GM21528 (cell line): ENCODE results near the gene FLACC1.
A peak's percentile ranks its signal among the peaks of the same experiment; 100 is the strongest.

Experiments
- ATAC-seq: cut with Tn5 transposase; IDR thresholded peaks from one replicate; pipeline ENCODE4 v1.9.1; 2021; ENCODE audit warnings: mild to moderate bottlenecking, moderate library complexity; ENCODE audit not compliant: unreplicated experiment, low FRiP score

FLACC1 gene

GRCh38 chr2:201280191-201281040 lies 76.7 kb downstream of the FLACC1 start:
- no peak for ATAC-seq

GRCh38 chr2:201279079-201279478 lies 78.1 kb downstream of the FLACC1 start:
- no peak for ATAC-seq

GRCh38 chr2:201276511-201276910 lies 80.6 kb downstream of the FLACC1 start:
- ATAC-seq = no peak

- no peak for ATAC-seq
Measured at GRCh38 chr2:201275990-201276389, 81.2 kb downstream of the FLACC1 start.

- ATAC-seq = no peak
Measured at GRCh38 chr2:201275069-201275468, 82.1 kb downstream of the FLACC1 start.

GRCh38 chr2:201273330-201273983 lies 83.7 kb downstream of the FLACC1 start:
- ATAC-seq = no peak

- ATAC-seq = no peak
Measured at GRCh38 chr2:201271917-201272316, 85.2 kb downstream of the FLACC1 start.

GRCh38 chr2:201270293-201271001 lies 86.7 kb downstream of the FLACC1 start:
- no peak for ATAC-seq

GRCh38 chr2:201269764-201270163 lies 87.4 kb downstream of the FLACC1 start:
- no peak for ATAC-seq

- ATAC-seq = no peak
Measured at GRCh38 chr2:201267278-201268030, 89.7 kb downstream of the FLACC1 start.

GRCh38 chr2:201266629-201267028 lies 90.5 kb downstream of the FLACC1 start:
- ATAC-seq = no peak

GRCh38 chr2:201264472-201265173 lies 92.5 kb downstream of the FLACC1 start:
- no peak for ATAC-seq

GRCh38 chr2:201263779-201264178 lies 93.4 kb downstream of the FLACC1 start:
- ATAC-seq = no peak

- no peak for ATAC-seq
Measured at GRCh38 chr2:201262718-201263117, 94.4 kb downstream of the FLACC1 start.

GRCh38 chr2:201261906-201262305 lies 95.2 kb downstream of the FLACC1 start:
- ATAC-seq = no peak

GRCh38 chr2:201261471-201261870 lies 95.7 kb downstream of the FLACC1 start:
- ATAC-seq = no peak

- peak; percentile 36 for ATAC-seq
Measured at GRCh38 chr2:201260302-201260800, 96.8 kb downstream of the FLACC1 start, which contains the start of gene CASP8. TSS of gene CASP8 (plus strand) at chr2:201260536. CDS start at chr2:201266487, 5,951 bp downstream.

- ATAC-seq = no peak
Measured at GRCh38 chr2:201258666-201259615, 98.2 kb downstream of the FLACC1 start.
